ENCODE measurements around the gene CERS3.

DNA sequence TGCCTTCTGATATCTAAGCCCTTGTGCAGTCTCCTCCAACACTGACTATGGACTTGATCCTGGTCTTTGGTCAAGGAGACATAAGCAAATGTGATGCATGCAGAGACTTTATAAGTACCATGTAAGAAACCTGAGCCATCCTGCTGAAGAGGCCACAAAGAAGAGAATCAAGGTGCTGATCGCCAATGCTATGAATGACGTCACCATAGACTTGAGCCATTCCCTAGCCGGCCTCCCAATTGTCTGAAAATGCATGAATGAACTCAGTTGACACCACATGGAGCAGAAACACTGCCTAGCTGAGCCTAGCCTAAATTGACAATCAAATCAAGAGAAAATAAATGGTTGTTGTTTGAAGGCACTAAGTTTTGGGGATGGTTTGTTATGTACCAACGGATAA lies 51.9 kb downstream of the CERS3 start:
- TF ChIP-seq, protein P1, sequence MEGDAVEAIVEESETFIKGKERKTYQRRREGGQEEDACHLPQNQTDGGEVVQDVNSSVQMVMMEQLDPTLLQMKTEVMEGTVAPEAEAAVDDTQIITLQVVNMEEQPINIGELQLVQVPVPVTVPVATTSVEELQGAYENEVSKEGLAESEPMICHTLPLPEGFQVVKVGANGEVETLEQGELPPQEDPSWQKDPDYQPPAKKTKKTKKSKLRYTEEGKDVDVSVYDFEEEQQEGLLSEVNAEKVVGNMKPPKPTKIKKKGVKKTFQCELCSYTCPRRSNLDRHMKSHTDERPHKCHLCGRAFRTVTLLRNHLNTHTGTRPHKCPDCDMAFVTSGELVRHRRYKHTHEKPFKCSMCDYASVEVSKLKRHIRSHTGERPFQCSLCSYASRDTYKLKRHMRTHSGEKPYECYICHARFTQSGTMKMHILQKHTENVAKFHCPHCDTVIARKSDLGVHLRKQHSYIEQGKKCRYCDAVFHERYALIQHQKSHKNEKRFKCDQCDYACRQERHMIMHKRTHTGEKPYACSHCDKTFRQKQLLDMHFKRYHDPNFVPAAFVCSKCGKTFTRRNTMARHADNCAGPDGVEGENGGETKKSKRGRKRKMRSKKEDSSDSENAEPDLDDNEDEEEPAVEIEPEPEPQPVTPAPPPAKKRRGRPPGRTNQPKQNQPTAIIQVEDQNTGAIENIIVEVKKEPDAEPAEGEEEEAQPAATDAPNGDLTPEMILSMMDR (IDR thresholded peaks at IDR 0.05) = no peak
- TF ChIP-seq POLR2A (IDR thresholded peaks at IDR 0.05; ENCODE audit: low read depth) = no peak

Measured in esophagus muscularis mucosa (tissue), 3 donors.